IPS DF 4.7 (cell line): ENCODE data around the gene TGM3.

ENCODE experiments used
- DNase-seq: peaks from one replicate; pipeline ENCODE4 v3.0.0-alpha.2; 2013; ENCODE audit warnings: low spot score; ENCODE audit errors: extremely low read depth

Gene TGM3

DNA sequence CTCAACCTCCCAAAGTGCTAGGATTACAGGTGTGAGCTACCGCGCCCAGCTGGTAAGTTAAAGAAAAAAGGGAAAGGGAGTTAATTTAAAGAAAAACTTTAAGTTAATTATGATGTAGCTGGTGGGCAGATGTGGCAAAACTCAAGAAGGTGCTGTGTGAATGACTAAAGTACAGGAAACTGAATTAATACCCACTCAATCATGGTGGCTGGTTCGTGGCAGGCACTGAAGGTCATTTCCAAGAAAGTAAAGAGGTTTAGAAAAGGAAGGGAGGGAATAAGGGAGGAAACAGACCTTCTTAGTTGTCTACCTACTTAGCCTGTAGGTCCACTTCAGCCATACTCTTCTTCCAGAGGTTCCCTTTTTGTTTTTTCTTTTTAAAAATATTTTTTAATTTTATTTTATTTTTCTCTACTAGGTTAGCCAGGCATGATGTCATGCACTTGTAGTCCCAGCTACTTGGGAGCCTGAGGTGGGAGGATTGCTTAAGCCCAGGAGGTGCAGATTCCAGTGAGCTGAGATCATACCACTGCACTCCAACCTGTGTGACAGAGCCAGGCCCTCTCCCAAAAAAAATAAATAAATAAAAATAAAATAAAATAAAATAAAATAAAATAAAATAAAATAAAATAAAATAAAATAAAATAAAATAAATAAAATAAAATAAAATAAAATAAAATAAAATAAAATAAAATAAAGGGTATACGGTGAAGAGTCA is 11.9 kb upstream of the TGM3 start:
- no peak for DNase-seq

DNA sequence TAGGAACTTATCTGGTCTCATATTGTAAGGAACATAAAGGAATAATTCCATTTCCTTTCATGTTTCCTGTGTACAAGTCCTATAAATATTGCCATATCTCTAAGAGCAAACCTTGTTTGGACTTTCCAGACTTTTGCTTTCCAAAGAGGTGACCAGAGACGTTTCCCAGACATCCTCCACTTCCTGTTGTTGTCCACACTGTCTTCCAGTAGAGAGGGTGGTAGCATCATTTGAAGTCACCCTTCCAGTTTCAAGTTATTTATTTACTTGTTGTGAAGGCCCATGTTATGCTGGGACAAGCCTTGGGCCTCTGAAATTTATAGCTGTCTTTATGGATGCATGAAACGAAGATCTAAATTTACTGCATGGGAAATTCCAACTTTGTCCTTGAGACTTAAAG is 10.6 kb upstream of the TGM3 start:
- DNase-seq = no peak

DNA sequence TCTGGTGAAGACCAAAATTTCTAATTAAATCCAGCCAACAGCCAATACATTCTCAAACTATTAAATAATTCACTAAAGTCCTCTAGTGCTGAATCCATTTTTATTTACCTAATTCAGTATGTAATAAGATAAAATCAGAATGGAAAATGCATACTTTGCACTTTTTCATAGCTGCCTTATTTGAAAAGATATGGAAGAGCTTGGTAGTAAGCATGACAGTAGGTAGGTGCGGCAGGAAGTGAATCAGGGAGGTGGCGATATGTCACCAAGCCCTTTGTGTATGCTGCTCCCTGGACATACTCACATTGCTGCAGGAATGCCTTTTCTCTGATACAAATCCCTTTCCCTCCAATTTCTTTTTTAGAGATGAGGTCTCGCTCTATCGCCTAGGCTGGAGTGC is 10.2 kb upstream of the TGM3 start:
- no peak for DNase-seq

DNA sequence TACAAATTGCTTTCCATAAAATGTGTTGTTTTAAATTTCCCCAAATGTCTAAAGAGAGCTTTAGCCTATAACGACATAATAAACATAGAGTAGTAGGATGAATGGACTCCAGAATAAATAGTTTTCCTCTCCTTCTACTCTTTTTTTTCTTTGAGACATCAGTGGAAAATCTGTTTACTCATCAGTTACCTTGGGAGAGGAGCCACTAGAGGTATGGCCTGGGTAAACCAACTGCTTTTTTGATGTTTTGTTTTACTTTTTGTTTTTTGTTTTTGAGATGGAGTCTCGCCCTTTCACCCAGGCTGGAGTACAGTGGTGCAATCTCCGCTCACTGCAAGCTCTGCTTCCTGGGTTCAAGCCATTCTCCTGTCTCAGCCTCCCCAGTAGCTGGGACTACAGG is 8.3 kb upstream of the TGM3 start:
- no peak for DNase-seq

DNA sequence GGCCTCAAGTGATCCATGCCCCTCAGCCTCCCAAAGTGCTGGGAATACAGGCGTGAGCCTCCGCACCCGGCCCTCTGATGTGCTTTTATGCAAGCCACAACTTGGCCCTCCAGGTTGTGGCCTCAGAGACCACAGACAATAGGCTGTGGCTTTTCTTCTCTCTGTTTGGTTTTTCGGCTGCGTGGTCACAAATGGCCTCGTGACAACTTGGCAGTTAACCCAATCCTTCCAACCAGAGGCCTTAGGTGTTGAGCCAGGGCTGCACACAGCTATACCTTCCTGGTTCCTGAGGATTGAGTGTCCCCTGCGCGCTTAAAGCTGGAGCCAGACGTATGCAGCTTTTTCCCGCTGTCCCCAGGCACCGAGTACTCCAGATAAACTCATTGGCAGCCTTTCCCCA is 6.3 kb upstream of the TGM3 start:
- no peak for DNase-seq

DNA sequence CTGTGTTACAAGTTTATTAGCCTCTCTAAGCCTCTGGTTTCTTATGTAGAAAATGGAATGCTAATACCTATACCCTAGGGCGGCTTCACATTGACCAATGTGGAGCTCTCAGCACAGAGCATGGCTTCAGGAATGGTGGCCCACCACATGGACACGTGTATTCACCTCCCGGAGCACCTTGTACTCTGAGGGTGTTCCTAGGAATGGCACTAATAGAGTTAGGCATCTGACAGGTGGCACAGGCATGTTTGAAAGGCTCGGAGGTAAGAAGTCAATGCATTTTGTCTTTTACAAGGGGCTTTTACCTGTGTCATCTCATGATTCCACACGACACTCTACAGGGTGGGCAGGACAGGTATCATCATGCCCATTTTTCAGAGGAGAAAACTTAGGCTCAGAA is 5.3 kb upstream of the TGM3 start:
- DNase-seq = no peak

DNA sequence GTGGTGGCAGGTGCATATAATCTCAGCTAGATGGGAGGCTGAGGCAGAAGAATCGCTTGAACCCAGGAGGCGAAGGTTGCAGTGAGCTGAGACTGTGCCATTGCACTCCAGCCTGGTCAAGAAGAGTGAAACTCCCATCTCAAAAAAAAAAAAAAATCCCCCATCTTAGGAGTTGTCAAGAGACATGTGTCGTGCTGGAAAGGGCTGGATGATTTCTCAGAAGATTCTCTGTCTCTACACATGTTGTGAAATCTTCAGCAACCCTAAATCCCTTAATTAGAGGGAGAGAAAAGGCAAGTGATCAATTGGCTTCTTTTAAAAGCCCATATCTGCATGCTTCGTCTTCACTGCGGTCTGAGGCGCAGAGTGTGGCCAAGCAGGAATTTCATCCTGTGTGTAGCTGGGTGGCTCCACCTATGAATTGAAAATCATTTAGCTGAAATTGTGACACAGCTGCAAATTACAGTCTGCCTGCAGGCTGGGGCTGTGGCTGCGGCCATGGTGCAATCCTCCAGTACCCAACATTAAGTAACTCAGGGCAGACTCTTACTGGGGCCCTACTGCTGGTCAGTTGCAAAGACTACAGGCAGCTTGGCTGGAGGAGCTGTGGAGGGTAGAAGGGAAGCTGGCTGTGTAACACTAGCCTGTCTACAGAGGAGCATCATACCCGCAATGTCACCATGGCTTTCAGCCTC is 3.2 kb upstream of the TGM3 start:
- no peak for DNase-seq

DNA sequence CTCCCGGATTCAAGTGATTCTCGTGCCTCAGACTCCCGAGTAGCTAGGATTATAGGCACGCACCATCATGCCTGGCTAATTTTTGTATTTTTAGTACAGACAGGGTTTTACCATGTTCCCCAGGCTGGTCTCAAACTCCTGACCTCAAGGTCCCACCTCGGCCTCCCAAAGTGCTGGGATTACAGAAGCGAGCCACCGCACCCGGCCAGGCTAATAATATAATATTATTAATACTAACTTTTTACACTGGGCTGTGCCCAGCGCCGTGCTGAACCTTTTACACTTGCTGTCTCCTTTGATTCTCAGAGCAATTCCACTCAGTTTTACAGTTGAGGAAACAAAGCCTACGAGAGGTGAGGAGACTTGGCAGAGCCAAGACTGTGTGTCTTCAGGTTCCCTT is 2.3 kb upstream of the TGM3 start:
- no peak for DNase-seq

DNA sequence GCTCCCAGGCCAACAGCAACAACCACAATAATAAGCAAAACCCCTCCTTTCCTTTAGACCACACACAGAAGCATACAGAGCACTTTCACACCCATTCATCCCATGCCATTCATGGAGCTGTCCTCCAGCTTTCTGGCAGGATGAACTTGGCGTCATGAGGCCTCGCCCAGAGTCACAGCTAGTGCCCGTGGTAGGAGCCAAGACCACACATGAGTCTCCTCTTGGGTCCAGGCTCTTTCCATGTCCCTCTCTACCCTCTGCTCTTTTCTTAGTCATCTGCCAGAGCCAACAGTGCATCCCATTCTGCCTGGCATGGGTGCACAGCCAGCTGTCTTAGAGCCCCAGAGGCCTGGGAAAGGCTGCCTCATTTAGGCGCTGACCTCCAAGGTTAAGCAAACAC is 1.8 kb upstream of the TGM3 start:
- DNase-seq = no peak

DNA sequence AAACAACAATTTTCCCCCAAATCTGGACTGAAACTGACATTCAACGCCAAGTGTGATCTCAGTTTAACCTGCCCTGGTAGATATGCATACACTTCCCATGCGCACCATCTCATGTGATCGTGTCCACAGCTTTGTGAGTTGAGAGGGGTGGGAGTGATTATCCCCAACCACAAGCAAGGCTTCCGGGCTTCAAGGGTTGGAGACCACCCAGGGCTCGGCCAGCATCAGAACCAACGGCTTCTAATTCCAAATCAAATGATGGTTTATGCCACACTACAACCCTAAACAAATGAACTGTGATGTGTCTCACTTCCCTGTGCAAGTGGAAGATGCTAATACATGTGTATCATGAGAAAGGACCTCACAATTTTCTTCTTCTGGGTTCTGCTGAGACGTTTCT is 515 bp upstream of the TGM3 start:
- DNase-seq = no peak

DNA sequence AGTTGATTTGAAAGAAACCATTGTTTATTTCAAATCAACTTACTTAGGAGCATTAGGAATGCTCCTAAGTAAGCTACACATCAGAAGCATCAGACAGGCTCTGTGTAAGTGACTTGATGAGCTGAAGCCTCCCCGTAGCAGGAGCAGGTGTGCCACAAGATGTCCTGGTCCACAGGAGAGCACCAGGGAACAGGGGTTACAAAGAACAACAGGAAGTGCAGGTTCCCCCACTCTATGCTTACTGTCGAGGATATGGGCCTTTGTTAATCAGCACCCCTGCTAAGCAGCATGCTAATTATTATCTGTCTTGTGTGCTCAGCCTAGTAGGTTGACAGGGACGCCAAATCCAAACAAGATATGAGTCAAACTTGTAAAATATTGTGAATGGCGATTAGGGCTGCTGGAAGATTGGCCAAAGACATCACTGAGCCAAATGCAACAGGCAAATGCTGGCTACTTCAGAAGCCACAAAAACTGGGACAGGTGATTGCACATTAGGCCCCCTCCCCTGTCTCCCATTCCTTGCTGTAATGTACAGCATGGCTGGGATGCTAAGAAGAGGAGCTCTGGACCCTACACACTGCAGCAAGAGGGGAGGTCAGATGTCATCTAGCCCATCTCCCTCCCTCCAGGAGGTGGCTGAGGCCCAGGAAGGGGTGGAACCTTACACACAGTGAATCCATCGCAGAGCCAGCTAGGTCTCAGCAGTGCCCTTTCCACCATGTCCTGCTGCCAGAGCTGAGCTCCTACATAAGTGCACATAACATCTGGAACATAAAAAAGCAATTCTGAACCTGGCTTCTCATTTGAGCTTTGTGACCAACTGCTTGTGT is 939 bp downstream of the TGM3 start:
- no peak for DNase-seq

DNA sequence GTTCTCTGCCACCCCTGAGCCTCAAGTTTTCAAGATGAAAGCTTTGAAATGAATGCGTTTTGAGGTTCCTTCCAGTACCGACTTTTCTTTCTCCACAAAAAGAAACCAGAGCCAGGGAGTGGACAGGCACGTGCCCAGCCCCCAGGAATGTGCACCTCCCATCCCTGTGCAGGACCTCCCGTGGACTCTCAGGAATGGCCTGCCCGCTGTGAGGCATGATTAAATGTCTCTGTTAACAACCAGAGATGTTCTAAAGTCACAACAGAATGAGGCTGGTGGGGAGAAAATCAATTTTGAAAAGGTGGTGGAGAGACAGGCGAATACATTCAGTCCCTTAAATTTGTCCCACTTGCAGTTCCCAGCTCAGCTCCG is 1.5 kb downstream of the TGM3 start:
- DNase-seq = no peak

DNA sequence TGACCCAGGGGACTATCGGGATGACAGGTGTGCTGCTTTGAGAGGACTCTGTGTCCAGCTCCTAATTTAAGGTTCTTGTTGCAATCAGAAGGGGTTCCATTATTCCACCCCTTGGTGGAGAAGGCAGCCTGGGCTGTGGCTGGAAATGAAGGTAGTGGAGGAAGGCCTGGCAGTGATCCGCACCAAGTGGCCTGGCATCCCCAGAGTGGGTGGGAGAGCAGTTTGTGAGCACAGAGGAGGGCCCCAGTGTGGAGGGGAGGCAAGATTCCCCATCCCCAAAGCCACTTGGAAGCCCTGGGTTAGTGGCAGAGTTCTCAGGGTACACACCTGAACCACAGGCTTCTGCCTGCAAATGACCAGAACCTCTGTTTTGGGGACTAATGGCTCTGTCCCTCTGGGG is 2.3 kb downstream of the TGM3 start:
- DNase-seq = no peak

DNA sequence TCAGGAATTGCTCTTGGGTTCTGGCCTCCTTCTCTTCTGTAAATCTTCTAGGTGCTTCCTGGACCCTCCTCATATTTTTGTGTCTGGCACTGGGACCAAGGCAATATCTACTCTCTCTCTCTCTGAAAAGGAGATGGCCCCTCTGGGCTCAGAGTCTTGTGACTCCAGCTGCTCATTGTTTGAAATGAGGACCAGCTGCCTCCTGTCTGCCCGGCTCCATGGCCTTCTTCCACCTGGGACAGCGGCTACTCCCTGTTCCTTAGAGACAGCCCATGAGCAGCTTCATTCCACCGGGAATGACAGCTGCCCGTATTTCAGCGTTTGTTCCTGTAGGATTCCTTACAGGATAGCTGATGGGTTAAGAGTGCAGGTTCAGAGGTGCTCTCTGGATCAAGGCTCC is 2.9 kb downstream of the TGM3 start:
- no peak for DNase-seq

DNA sequence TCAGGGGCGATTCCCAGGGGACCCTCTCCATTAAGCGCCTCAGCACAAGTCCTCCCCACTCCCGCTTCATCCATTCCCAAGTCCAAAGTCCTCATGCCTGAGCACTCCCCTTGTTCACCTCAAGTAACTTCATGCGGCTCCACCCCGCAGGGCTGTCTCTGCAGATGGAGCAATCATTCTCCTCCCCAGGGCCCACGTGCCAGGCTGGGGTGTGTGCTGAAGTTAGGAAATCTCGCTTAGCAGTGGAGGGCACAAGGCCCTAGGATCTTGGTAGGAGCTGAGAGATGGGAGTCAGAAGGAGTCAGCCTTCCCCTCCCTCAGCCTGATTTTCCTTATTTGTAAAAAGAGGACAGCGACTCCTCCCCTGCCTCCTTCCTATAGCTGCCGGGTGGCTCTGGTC is 3.5 kb downstream of the TGM3 start:
- no peak for DNase-seq

DNA sequence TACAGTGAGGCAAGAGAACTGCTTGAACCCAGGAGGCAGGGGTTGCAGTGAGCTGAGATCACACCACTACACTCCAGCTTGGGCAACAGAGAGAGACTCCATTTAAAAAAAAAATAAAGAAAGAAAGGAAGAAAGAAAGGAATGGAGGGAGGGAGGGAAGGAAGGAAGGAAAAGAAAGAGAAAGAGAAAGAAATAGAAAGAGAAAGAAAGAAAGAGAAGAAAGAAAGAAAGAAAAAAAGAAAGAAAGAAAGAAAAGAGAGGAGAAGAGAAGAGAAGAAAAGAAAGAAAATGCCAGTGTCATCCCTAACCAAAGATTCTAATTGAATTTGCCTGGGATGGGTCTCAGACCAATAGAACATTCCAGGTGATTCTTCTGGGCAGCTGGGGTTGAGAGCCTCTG is 4.2 kb downstream of the TGM3 start:
- DNase-seq = no peak

DNA sequence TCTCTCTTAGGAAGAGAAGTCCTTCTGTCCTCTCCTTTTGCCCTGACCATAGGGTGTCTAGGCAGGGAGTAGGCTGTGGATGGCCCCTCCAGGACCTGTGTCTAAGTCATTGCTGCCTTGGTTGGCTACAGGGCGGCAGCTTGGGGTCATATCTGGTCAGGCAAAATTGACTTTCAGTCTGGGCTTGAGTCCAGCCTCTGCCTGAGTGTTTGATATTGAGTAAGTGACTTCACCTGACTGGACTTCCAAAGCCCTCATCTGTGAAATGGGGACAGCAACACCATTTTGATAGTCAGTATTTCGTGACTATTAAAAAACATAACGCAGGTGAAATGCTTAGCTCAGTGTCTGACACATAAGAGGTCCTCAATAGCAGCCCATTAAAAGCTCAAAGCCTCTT is 4.6 kb downstream of the TGM3 start:
- DNase-seq = no peak

DNA sequence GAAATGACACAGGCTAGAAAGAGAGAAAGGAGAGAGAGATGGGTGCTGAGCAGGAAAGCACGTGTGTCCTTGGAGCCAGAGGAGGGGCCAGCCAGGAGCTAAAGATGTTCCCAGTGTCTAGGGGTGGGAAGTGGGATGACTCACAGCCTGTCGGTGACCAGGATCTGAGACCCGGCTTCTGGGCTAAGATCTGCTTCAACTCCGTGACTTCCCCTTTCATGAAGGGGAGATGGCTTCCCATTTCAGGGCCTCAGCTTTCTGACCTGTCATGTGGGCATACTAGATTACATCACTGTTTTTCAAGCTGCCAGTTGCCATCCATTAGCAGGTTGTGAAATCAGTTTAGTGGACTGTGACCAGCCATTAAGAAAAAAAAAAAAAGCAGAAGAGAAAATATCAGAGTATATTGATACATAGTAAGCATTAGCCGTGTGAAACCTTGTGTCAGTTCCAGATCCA is 5.4 kb downstream of the TGM3 start:
- DNase-seq = no peak

DNA sequence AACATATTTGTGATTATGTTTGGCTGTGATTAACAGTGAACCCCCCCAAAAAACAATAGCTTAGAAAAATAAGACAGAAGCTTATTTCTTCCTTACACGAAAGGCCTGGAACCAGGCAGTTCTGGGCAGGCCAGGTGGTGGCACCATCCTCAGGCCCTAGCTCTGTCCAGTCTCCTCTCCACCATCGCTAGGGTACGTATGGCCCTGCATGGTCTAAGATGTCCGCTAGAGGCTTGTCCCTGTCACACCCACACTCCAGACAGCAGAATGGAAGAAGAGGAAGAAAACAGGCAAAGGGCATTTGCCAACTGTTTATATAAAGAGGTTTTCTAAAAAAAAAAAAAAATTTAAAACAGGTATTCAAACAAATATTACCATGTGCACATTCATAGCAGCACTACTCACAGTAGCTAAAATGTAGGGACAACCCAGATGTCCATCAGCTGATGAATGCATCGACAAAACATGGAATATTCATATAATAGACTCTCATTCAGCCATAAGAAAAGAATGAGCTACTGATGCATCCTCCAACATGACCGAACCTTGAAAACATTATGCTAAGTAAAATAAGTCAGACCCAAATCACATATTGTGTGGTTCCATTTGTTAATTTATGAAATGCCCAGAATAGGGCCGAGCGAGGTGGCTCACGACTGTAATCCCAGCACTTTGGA is 6.7 kb downstream of the TGM3 start:
- no peak for DNase-seq

DNA sequence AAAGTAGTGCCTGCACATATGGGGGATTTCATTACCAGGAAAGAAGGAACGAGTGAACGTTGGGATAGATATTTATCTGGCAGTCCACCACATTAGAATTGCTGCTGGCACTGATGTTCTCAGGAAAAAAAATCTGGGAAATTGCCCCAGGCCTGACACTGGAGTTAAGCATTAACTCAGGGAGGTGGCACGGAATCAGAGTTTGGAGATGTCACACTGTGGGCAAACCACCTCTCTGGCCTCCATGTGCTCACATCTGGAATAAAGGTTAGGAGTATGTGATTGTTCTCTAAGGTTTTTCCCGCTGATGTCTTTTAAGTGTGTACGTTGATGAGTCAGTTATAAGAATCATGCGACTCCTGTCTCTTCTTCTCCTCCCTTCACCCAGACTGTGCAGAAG is 7.9 kb downstream of the TGM3 start:
- DNase-seq = no peak

DNA sequence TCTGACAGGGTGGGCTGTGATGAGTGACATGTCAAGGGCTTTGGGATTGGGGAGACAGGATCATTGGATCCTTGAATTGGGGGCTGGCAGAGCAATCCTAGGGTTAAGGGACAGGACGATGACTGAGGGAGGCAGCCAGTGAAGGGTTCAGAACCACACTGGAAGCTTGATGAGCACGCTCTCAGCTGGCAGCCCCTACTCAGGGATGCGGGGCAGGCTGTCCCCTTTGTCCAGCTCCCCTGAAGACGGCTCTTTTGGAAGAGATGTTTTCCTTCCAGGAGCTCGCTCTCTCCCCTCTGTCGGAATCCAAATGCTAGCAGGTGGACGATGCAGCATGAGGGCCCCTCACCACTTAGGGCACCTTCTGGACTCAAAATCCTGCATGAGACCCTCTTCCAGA is 8.4 kb downstream of the TGM3 start:
- no peak for DNase-seq

DNA sequence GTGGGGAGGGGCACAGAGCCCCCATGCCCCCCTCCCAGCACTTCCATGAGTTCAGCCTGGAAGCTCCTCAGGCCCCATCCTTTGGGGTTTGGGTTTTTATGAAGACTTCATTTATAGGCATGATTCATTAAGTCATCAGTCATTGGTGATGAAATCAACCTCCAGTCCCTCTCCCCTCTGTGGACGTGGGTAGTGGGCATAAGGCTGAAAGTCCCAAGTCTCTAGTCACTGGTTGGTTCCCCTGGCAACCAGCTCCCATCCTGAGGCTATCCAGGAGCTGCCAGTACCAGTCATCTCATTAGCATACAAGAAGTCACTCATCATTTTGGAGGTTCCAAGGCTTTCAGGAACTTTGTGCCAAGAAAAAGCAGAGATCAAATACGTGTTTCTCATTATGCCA is 9.2 kb downstream of the TGM3 start:
- DNase-seq = no peak
